Prostate gland (tissue), 2 donors: ENCODE results near the gene SNN. TPM values are rescaled to one million over a fixed set of nuclear protein-coding genes. Genes with fewer than 3 reads are reported as not detected.
A peak's percentile ranks its signal among the peaks of the same experiment; 100 is the strongest.

Source experiments
- DNase-seq: peaks from one replicate; pipeline ENCODE4 v3.0.0-alpha.2; 2019; ENCODE audit warnings: low spot score
- H3K27ac ChIP-seq, 2 donors: fragments of 200-600 bp; sonication (generic); 2 replicates each; pipeline ENCODE4 v1.5.1; 2017 to 2019
- H3K27me3 ChIP-seq: fragments of 200-600 bp; sonication (generic); replicated peaks from 2 replicates; pipeline ENCODE4 v1.5.1; 2019; ENCODE audit not compliant: insufficient read depth
- H3K36me3 ChIP-seq, 2 donors: fragments of 200-600 bp; sonication (generic); 1 replicate in 1 of 2; 2 replicates in 1 of 2; pipeline versions ENCODE4 v1.5.1 to v1.8.1; 2017 to 2019
- H3K4me1 ChIP-seq: fragments of 200-600 bp; sonication (generic); replicated peaks from 2 replicates; pipeline ENCODE4 v1.5.1; 2019
- H3K4me3 ChIP-seq, 2 donors: fragments of 200-600 bp; sonication (generic); 2 replicates each; pipeline ENCODE4 v1.5.1; 2017 to 2019
- H3K9me3 ChIP-seq: fragments of 200-600 bp; sonication (generic); 2 replicates; pipeline ENCODE4 v1.5.1; 2017
- CTCF ChIP-seq, 4 experiments: fragments of 200-600 bp in 2 of 4; fragments of 450-650 bp in 2 of 4; sonication (generic) in 2 of 4; IDR thresholded peaks; 1 replicate in 3 of 4; 2 replicates in 1 of 4; pipeline ENCODE4 v1.5.1; 2016 to 2019; ENCODE audit warnings: antibody characterized with exemption in 4 of 4, mild to moderate bottlenecking in 2 of 4, moderate library complexity in 2 of 4
- POLR2A ChIP-seq: fragments of 450-650 bp; IDR thresholded peaks from one replicate; pipeline ENCODE4 v1.6.1; 2016; ENCODE audit warnings: antibody characterized with exemption, mild to moderate bottlenecking
- POLR2AphosphoS5 ChIP-seq: sonication (generic); formaldehyde crosslinking; IDR thresholded peaks from one replicate; pipeline ENCODE4 v1.6.1; 2017; ENCODE audit warnings: antibody characterized with exemption
- WGBS: methylation state at CpG from one replicate; pipeline ENCODE4 v1.1.5; 2018; 5-methylcytosine and 5-hydroxymethylcytosine counted together
- intact Hi-C: fragments of 100-400 bp; cut with DNase I; formaldehyde crosslinking; loops from one replicate; pipeline ENCODE4 v1.14.2; 2022
- total RNA-seq, 2 donors: library from RNA; depleted of rRNA; stranded (reverse); fragments of >200 nt; gene quantifications; one replicate each; pipeline ENCODE4 v1.1.0, GENCODE V29; 2016

The SNN gene
- total RNA-seq, 2 donors from 2014 or later: 20.8 TPM

DNA sequence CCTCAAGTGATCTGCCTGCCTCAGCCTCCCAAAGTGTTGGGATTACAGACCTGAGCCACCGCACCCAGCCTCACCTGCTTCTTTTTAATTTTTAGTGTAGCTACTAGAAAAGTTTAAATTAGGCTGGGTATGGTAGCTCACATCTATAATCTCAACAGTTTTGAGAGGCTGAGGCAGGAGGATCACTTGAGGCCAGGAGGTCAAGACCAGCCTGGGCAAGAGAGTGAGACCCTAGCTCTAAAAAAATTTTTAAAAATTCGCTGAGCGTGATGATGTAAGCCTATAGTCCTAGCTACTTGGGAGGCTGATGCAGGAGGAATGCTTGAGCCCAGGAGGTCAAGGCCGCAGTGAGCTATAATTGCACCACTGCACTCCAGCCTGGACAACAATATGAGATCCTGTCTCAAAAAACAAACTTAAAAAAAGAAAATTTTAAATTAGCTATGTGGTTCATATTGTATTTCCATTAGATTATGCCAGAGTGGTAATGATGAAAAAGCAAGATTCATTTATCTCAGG is 39.5 kb downstream of the SNN start:
- DNase-seq: no peak
- Histone ChIP-seq H3K4me1 (peaks cover 16% of the 10 kb centered on the region), H3K27me3 (no peaks in the 10 kb centered on the region), H3K4me3 (no peak overlapping the region), H3K36me3 (no peaks in the 10 kb centered on the region), H3K9me3 (no peaks in the 10 kb centered on the region), H3K27ac (no peak overlapping the region)
- intact Hi-C loops: no loop called here
- 95% methylated on average over 4 of the region's 4 CpGs for WGBS
- no peak for TF ChIP-seq POLR2A
- no peak for TF ChIP-seq CTCF (IDR thresholded peaks at IDR 0.05)
- no peak for TF ChIP-seq POLR2AphosphoS5

- TF ChIP-seq POLR2AphosphoS5 (no peak), POLR2A (no peak), CTCF (IDR thresholded peaks at IDR 0.05) (no peak)
- intact Hi-C loops: no loop called here
- H3K4me1 ChIP-seq: peaks cover 16% of the 10 kb centered on the region
- 90% methylated on average over 1 of the region's 1 CpG for WGBS
- H3K4me3 ChIP-seq: no peak overlapping the region
- no peak for DNase-seq
- no peaks in the 10 kb centered on the region for H3K27me3 ChIP-seq
- no peaks in the 10 kb centered on the region for H3K36me3 ChIP-seq
- no peak overlapping the region for H3K27ac ChIP-seq
- H3K9me3 ChIP-seq: no peaks in the 10 kb centered on the region
Measured at GRCh38 chr16:11708421-11708820, 40.2 kb downstream of the SNN start.

DNA sequence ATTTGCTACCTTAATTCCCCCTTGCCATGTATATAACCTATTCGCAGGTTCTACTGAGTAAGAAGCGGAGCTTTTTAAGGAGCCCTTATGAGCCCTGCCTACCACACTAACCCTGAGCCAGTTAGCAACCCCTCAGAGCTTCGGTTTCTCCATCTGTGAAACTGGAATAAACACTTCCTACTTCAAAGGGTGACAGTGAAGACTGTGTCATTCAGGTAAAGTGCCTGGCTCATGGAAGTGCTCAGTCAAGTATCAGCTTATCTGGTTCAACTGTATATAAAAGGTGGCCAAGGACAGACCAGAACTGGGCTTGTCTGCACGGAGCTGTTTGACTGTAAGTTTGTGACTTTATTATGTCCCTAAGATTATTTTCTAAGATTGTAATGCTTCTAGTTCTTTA is 43.4 kb downstream of the SNN start:
- H3K4me3 ChIP-seq: no peak overlapping the region
- intact Hi-C loops: loop anchor here (5.0 kb wide), 1 partner anchor 39 kb away; no protein-coding TSS in a partner anchor
- no peaks in the 10 kb centered on the region for H3K36me3 ChIP-seq
- no peak for TF ChIP-seq CTCF (IDR thresholded peaks at IDR 0.05)
- TF ChIP-seq POLR2A: no peak
- no peak for TF ChIP-seq POLR2AphosphoS5
- peak overlapping the region in 1 of 2 donors; percentile 12 for H3K27ac ChIP-seq
- WGBS: 76% methylated on average over 4 of the region's 4 CpGs
- no peak for DNase-seq
- H3K27me3 ChIP-seq: no peaks in the 10 kb centered on the region
- H3K4me1 ChIP-seq: peaks cover 1% of the 10 kb centered on the region
- H3K9me3 ChIP-seq: no peaks in the 10 kb centered on the region

- intact Hi-C loops: loop anchor here (5.0 kb wide), 1 partner anchor 40 kb away; no protein-coding TSS in a partner anchor
- H3K9me3 ChIP-seq: no peaks in the 10 kb centered on the region
- H3K4me1 ChIP-seq: no peaks in the 10 kb centered on the region
- WGBS: 95% methylated on average over 3 of the region's 3 CpGs
- H3K27ac ChIP-seq: no peak overlapping the region
- H3K27me3 ChIP-seq: no peaks in the 10 kb centered on the region
- TF ChIP-seq CTCF (IDR thresholded peaks at IDR 0.05) (no peak), POLR2AphosphoS5 (no peak), POLR2A (no peak)
- DNase-seq: no peak
- H3K4me3 ChIP-seq: no peak overlapping the region
- H3K36me3 ChIP-seq: no peaks in the 10 kb centered on the region
Measured at GRCh38 chr16:11712122-11712521, 43.9 kb downstream of the SNN start.

- no peak for DNase-seq
- no peaks in the 10 kb centered on the region for H3K36me3 ChIP-seq
- H3K27ac ChIP-seq: peak overlapping the region in 1 of 2 donors; percentile 44
- no peaks in the 10 kb centered on the region for H3K4me1 ChIP-seq
- 78% methylated on average over 8 of the region's 8 CpGs for WGBS
- intact Hi-C loops: loop anchor here (2.0 to 5.0 kb wide), 2 partner anchors 183 to 319 kb away; no protein-coding TSS in a partner anchor
- H3K27me3 ChIP-seq: no peaks in the 10 kb centered on the region
- no peak overlapping the region for H3K4me3 ChIP-seq
- H3K9me3 ChIP-seq: no peaks in the 10 kb centered on the region
- TF ChIP-seq CTCF (IDR thresholded peaks at IDR 0.05) (peak in 1 of 4 experiments; percentile 7), POLR2A (no peak), POLR2AphosphoS5 (no peak)
Measured at GRCh38 chr16:11715246-11715947, 47.1 kb downstream of the SNN start.
